ENCODE results near the gene SPTBN4.

SPTBN4 gene

GRCh38 chr19:40464059-40465024, 2.5 kb upstream of the SPTBN4 start:
- H3K79me2 ChIP-seq (ENCODE audit: insufficient read depth, low read length) = no peaks in the 10 kb centered on the region
- H2AFZ ChIP-seq (ENCODE audit: low read length) = no peak overlapping the region
- H3K36me3 ChIP-seq (ENCODE audit: insufficient read depth, low read length) = no peaks in the 10 kb centered on the region
- H3K9me2 ChIP-seq (ENCODE audit: low read depth, low read length) = no peaks in the 10 kb centered on the region
- no peak overlapping the region for H3K9ac ChIP-seq (ENCODE audit: low read length)
- H3K4me2 ChIP-seq (ENCODE audit: low read length) = peak overlapping the region; percentile 79
- no peak for TF ChIP-seq EZH2 (IDR thresholded peaks at IDR 0.05; ENCODE audit: borderline replicate concordance, low read length)
- peak; percentile 67 for TF ChIP-seq CTCF (IDR thresholded peaks at IDR 0.05; ENCODE audit: low read length)
- peaks cover 5% of the 10 kb centered on the region; the same call in 1 of the 2 replicates for H3K27me3 ChIP-seq (ENCODE audit: insufficient read depth, low read length)
- H3K4me1 ChIP-seq (ENCODE audit: insufficient read depth, low read length, severe bottlenecking) = peaks cover 24% of the 10 kb centered on the region
- H3F3A ChIP-seq (ENCODE audit: insufficient read depth, low read length) = no peaks in the 10 kb centered on the region
- H3K9me3 ChIP-seq (ENCODE audit: low read length) = no peaks in the 10 kb centered on the region
- H4K20me1 ChIP-seq (ENCODE audit: insufficient read depth, low read length) = no peaks in the 10 kb centered on the region
- peak overlapping the region; percentile 26 for H3K27ac ChIP-seq (ENCODE audit: low read depth, low read length, poor library complexity, severe bottlenecking)
- H3K4me3 ChIP-seq (ENCODE audit: low read depth, low read length, poor library complexity, severe bottlenecking) = peak overlapping the region; percentile 86

- peaks cover 5% of the 10 kb centered on the region; the same call in 1 of the 2 replicates for H3K27me3 ChIP-seq (ENCODE audit: insufficient read depth, low read length)
Observed at GRCh38 chr19:40465025-40465556, 1.7 kb upstream of the SPTBN4 start.

More at GRCh38 chr19:40465025-40465556, 1.7 kb upstream of the SPTBN4 start:
- H3K4me2 ChIP-seq (ENCODE audit: low read length) = peak overlapping the region; percentile 79
- H3F3A ChIP-seq (ENCODE audit: insufficient read depth, low read length) = no peaks in the 10 kb centered on the region
- no peaks in the 10 kb centered on the region for H3K36me3 ChIP-seq (ENCODE audit: insufficient read depth, low read length)
- H3K4me1 ChIP-seq (ENCODE audit: insufficient read depth, low read length, severe bottlenecking) = peaks cover 24% of the 10 kb centered on the region
- no peaks in the 10 kb centered on the region for H3K9me2 ChIP-seq (ENCODE audit: low read depth, low read length)
- H3K4me3 ChIP-seq (ENCODE audit: low read depth, low read length, poor library complexity, severe bottlenecking) = peak overlapping the region; percentile 86
- H2AFZ ChIP-seq (ENCODE audit: low read length) = peak overlapping the region; percentile 60; the same call in 1 of the 2 replicates
- H4K20me1 ChIP-seq (ENCODE audit: insufficient read depth, low read length) = no peaks in the 10 kb centered on the region
- no peaks in the 10 kb centered on the region for H3K79me2 ChIP-seq (ENCODE audit: insufficient read depth, low read length)
- peak overlapping the region; percentile 87 for H3K9ac ChIP-seq (ENCODE audit: low read length)
- H3K9me3 ChIP-seq (ENCODE audit: low read length) = no peaks in the 10 kb centered on the region
- no peak for TF ChIP-seq CTCF (IDR thresholded peaks at IDR 0.05; ENCODE audit: low read length)
- H3K27ac ChIP-seq (ENCODE audit: low read depth, low read length, poor library complexity, severe bottlenecking) = peak overlapping the region; percentile 26

Measured in OCI-LY1 (cell line).